ENCODE data around the gene FLCN.

- TF ChIP-seq CTCF (IDR thresholded peaks at IDR 0.05) (no peak), POLR2A (IDR thresholded peaks at IDR 0.05) (no peak)
Measured at GRCh38 chr17:17239832-17240231, 2.9 kb upstream of the FLCN start.

All from testis (tissue), 2 donors.